Mucosa of descending colon (tissue), 3 donors: Measurements from ENCODE around the gene AP3S2. TPM values are rescaled to one million over a fixed set of nuclear protein-coding genes. Genes with fewer than 3 reads are reported as not detected.
A peak's percentile ranks its signal among the peaks of the same experiment; 100 is the strongest.

Experiments used
- ATAC-seq: fragments of 200-7000 bp; cut with Tn5 transposase; one replicate; pipeline ENCODE4 v1.9.1; 2020; ENCODE audit warnings: mild to moderate bottlenecking, moderate library complexity
- DNase-seq, 3 donors: peaks; one replicate each; pipeline ENCODE4 v3.0.0-alpha.2; 2020
- H3K36me3 ChIP-seq: fragments of 200-600 bp; one replicate; pipeline ENCODE4 v1.8.0; 2021; ENCODE audit warnings: low read depth, mild to moderate bottlenecking
- H3K4me1 ChIP-seq: fragments of 200-600 bp; one replicate; pipeline ENCODE4 v1.8.0; 2021; ENCODE audit warnings: low read depth, mild to moderate bottlenecking
- H3K4me3 ChIP-seq: fragments of 200-600 bp; one replicate; pipeline ENCODE4 v1.8.0; 2021; ENCODE audit warnings: mild to moderate bottlenecking
- H3K9me3 ChIP-seq: fragments of 200-600 bp; one replicate; pipeline ENCODE4 v1.8.0; 2021; ENCODE audit warnings: mild to moderate bottlenecking
- CTCF ChIP-seq: fragments of 200-600 bp; IDR thresholded peaks from one replicate; pipeline ENCODE4 v1.8.0; 2022; ENCODE audit warnings: antibody characterized with exemption, mild to moderate bottlenecking
- intact Hi-C, 2 donors: fragments of 100-400 bp; cut with DNase I in 1 of 2; cut with micrococcal nuclease in 1 of 2; formaldehyde crosslinking; loops; one replicate each; pipeline versions ENCODE4 v1.11.0 to v1.11.1; 2022; cut with DNase I, micrococcal nuclease
- total RNA-seq, 3 donors: library from RNA; stranded (reverse); fragmentation: NEBNext Ultra II Directional in 2 of 3; extraction: Animal tissue kit (Norgen Biotek cat#: 25700) in 2 of 3; gene quantifications; one replicate each; pipeline versions ENCODE4 v1.2.1 to v1.2.4, GENCODE V29; 2021 to 2023
- donor health status: DM: no; HTN: no; CAD: no; lungs with moderate emphysema.
- donor health status: DM: no; HTN: no; CAD: no.
- donor health status: DM: no; HTN: yes; CAD: no.

Gene AP3S2
- total RNA-seq, 3 donors from 2014 or later: 56.1 to 93.4 (median 65.1) TPM

GRCh38 chr15:89787944-89788343 lies 105.8 kb downstream of the AP3S2 start:
- no peak overlapping the region for H3K4me3 ChIP-seq
- H3K4me1 ChIP-seq: peaks cover 18% of the 10 kb centered on the region
- DNase-seq: no peak
- no peak for ATAC-seq
- TF ChIP-seq CTCF: no peak
- H3K9me3 ChIP-seq: no peaks in the 10 kb centered on the region
- no peaks in the 10 kb centered on the region for H3K36me3 ChIP-seq
- intact Hi-C loops: loop anchor here in 1 of 2 donors (10.0 kb wide), 1 partner anchor 67 kb away; no protein-coding TSS in a partner anchor

DNA sequence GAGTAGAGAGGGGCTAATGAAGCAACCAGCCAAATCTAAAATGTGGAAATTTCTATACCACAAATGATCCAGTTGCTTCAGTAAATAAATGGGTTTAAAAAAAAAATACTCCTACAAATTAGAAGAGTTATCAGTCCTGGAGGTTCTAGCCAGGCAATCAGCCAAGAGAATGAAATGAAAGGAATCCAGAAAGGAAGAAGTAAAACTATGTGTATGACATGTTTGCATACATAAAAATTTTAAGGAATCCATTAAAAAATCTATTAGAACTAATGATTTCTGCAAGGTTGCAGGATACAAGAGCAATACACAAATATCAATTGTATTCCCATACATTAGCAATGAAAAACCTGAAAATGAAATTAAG lies 108.0 kb downstream of the AP3S2 start:
- no peaks in the 10 kb centered on the region for H3K36me3 ChIP-seq
- H3K4me1 ChIP-seq: peaks cover 29% of the 10 kb centered on the region
- H3K9me3 ChIP-seq: no peaks in the 10 kb centered on the region
- TF ChIP-seq CTCF: no peak
- intact Hi-C loops: loop anchor here in 1 of 2 donors (10.0 kb wide), 1 partner anchor 69 kb away; no protein-coding TSS in a partner anchor
- no peak overlapping the region for H3K4me3 ChIP-seq
- DNase-seq (no peak), ATAC-seq (no peak)

DNA sequence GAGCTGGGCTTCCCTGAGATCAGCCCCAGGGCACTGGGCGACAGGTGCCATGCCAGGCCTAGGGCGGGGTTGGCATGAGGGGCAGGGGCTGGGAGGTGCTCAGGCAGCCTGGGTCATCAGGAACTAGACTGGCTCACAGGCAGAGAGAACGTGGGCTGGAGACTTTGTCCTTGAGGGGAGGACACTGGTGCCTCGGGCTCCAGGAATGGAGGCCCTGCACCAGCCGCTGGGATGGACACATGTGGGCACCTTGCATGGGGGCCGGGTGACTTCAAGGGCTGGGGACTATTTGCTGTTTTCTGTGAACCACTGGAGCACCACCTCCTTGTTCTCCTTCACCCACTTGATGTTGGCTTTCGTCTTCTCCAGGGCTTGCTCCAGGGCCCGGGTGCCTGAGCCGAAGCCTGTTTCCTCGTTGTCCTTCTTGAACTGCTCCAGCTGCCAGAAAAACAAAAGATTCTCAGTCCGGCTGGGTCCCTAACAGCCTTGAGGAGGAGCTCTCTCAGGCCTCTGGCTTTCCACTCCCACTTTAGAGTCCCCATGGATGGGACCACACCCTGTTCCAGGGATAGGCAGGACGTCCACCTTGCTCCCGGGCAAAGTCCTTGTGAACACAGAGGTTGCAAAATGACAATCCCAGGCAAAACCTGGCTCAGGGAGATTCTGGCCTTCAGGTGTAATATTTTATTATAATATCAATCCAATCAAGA lies 108.6 kb downstream of the AP3S2 start:
- ATAC-seq: peak; percentile 86
- TF ChIP-seq CTCF: no peak
- H3K4me1 ChIP-seq: peaks cover 30% of the 10 kb centered on the region
- H3K9me3 ChIP-seq: no peaks in the 10 kb centered on the region
- H3K36me3 ChIP-seq: no peaks in the 10 kb centered on the region
- intact Hi-C loops: loop anchor here in 1 of 2 donors (10.0 kb wide), 1 partner anchor 70 kb away; no protein-coding TSS in a partner anchor
- no peak overlapping the region for H3K4me3 ChIP-seq
- DNase-seq: peak; percentile 85 to 89 (median 86)

DNA sequence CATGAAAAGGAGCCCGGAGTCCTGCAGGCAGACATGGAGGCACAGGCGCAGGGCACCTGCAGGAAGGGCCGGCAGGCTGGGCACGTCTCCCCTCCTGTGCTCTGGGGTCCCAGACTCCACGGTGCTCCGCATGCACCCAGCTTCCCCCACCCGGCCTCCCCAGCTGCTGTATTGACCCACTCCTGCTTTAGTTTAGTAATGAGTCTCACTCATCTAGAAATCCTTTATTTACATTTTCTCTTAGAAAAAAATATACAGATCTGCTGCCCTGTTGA lies 109.2 kb downstream of the AP3S2 start:
- Histone ChIP-seq H3K4me3 (no peak overlapping the region), H3K9me3 (no peaks in the 10 kb centered on the region), H3K36me3 (no peaks in the 10 kb centered on the region), H3K4me1 (peaks cover 34% of the 10 kb centered on the region)
- intact Hi-C loops: loop anchor here in 1 of 2 donors (10.0 kb wide), 1 partner anchor 70 kb away; no protein-coding TSS in a partner anchor
- TF ChIP-seq CTCF: no peak
- no peak for ATAC-seq
- DNase-seq: peak in 2 of 3 donors; percentile 48 to 53

DNA sequence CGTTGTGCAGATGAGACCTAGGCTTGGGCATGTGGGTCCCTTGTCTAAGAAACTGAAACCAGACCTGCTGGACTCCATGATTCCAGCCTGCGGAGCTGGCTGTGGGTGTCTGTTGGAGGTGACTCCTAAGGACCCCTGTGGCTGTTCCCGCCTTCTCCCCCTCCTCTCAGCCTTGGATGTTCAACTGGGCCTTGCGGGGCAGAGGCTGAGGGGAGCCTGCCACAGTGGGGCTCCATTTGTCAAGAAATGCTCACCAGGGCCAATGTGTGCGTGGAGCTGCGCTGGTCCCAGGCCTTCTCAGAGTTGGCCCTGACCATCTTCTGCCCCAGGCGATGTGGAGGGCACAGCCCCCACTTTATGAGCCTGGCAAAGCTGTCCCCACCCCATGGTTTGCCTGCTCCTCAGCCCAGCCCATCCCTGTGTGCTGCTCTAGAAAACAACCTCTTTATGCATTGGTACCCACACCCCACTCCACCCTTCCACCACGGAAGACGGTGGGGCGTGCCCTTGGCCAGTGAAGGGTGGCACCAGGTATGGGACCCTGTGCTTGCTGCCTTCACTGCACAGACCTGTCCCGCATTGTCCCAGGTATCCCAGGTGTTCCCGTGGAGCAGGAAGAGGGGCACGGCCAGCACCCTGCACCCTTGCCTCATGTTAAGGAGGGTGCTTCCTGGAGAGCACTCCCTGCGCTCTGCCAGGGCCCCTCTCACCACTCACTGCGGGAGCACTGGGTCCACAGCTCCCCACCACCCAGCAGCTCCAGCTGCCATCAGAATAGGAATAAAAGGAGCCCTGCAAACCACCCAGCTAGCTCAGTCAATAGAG lies 109.7 kb downstream of the AP3S2 start:
- peak; percentile 48 for ATAC-seq
- peak; percentile 80 to 82 (median 81) for DNase-seq
- no peaks in the 10 kb centered on the region for H3K36me3 ChIP-seq
- intact Hi-C loops: loop anchor here in 1 of 2 donors (10.0 kb wide), 1 partner anchor 71 kb away; no protein-coding TSS in a partner anchor
- no peak for TF ChIP-seq CTCF
- no peaks in the 10 kb centered on the region for H3K9me3 ChIP-seq
- peaks cover 36% of the 10 kb centered on the region for H3K4me1 ChIP-seq
- no peak overlapping the region for H3K4me3 ChIP-seq
